WTC11 (cell line): ENCODE data around the gene CRYGN. TPM values are rescaled to one million over a fixed set of nuclear protein-coding genes. Genes with fewer than 3 reads are reported as not detected.

Experiments
- ATAC-seq: fragments of 200-7000 bp; cut with Tn5 transposase; 2 replicates; pipeline ENCODE4 v1.10.0; 2021; ENCODE audit warnings: mild to moderate bottlenecking, moderate library complexity
- CTCF ChIA-PET: fragments of 300-600 bp; sonication (Branson Sonifier 250); formaldehyde crosslinking; loops from one replicate; lab custom pipeline; 2021; ENCODE audit warnings: antibody characterized with exemption; lab: Charles Lee
- POLR2A ChIA-PET: fragments of 350-600 bp; sonication (Branson Sonifier 250); formaldehyde crosslinking; loops from one replicate; lab custom pipeline; 2021; ENCODE audit warnings: antibody characterized with exemption; lab: Charles Lee
- DNase-seq: peaks from one replicate; pipeline ENCODE4 v3.0.0; 2021; ENCODE audit warnings: low spot score
- H3K27ac Mint-ChIP-seq: 2 replicates; pipeline ENCODE4 v1.8.0; 2021; ENCODE audit warnings: mixed read lengths
- H3K27me3 Mint-ChIP-seq: 2 replicates; pipeline ENCODE4 v1.8.0; 2021; ENCODE audit warnings: low read depth, mild to moderate bottlenecking, moderate library complexity, mixed read lengths
- H3K36me3 Mint-ChIP-seq: 2 replicates; pipeline ENCODE4 v1.8.0; 2021; ENCODE audit warnings: mixed read lengths
- H3K4me1 Mint-ChIP-seq: 2 replicates; pipeline ENCODE4 v1.8.0; 2022; ENCODE audit warnings: mixed read lengths
- H3K4me3 Mint-ChIP-seq: 2 replicates; pipeline ENCODE4 v1.8.0; 2021; ENCODE audit warnings: mild to moderate bottlenecking, moderate library complexity, mixed read lengths
- H3K9me3 Mint-ChIP-seq: 2 replicates; pipeline ENCODE4 v1.8.0; 2021; ENCODE audit warnings: mixed read lengths
- ARID4B ChIP-seq: sonication (generic); formaldehyde crosslinking; IDR thresholded peaks from 2 replicates; pipeline ENCODE4 v1.8.0; 2023; ENCODE audit warnings: missing genetic modification reagents, mild to moderate bottlenecking, borderline replicate concordance
- FOXJ3 ChIP-seq: sonication (generic); formaldehyde crosslinking; IDR thresholded peaks from 2 replicates; pipeline ENCODE4 v1.9.0; 2021; ENCODE audit warnings: missing genetic modification reagents, mild to moderate bottlenecking, borderline replicate concordance
- GTF2I ChIP-seq: fragments of 250-450 bp; sonication (Bioruptor Pico); conservative IDR thresholded peaks from 2 replicates; pipeline ENCODE4 v1.4.0; 2021; ENCODE audit warnings: mild to moderate bottlenecking
- MYBL2 ChIP-seq: sonication (generic); formaldehyde crosslinking; IDR thresholded peaks from 2 replicates; pipeline ENCODE4 v1.8.1; 2023; ENCODE audit warnings: mild to moderate bottlenecking, moderate library complexity, missing genetic modification reagents
- RELA ChIP-seq: sonication (generic); formaldehyde crosslinking; IDR thresholded peaks from 2 replicates; pipeline ENCODE4 v1.8.1; 2022; ENCODE audit warnings: missing genetic modification reagents, mild to moderate bottlenecking, borderline replicate concordance
- SMAD3 ChIP-seq: sonication (generic); formaldehyde crosslinking; IDR thresholded peaks from 2 replicates; pipeline ENCODE4 v1.8.0; 2022; ENCODE audit warnings: missing genetic modification reagents, mild to moderate bottlenecking, borderline replicate concordance
- SMAD4 ChIP-seq: sonication (generic); formaldehyde crosslinking; IDR thresholded peaks from 2 replicates; pipeline ENCODE4 v1.8.0; 2022; ENCODE audit warnings: mild to moderate bottlenecking, missing genetic modification reagents
- SOX15 ChIP-seq: fragments of 250-450 bp; sonication (Bioruptor Pico); IDR thresholded peaks from 2 replicates; pipeline ENCODE4 v1.9.0; 2021; ENCODE audit warnings: mild to moderate bottlenecking
- ZNF263 ChIP-seq: sonication (generic); formaldehyde crosslinking; IDR thresholded peaks from 2 replicates; pipeline ENCODE4 v1.8.1; 2022; ENCODE audit warnings: low read depth, mild to moderate bottlenecking, moderate library complexity, missing genetic modification reagents
- ZNF416 ChIP-seq: fragments of 250-450 bp; sonication (Bioruptor Pico); IDR thresholded peaks from 2 replicates; pipeline ENCODE4 v1.9.0; 2021; ENCODE audit warnings: mild to moderate bottlenecking, inconsistent platforms
- ZNF512 ChIP-seq: sonication (generic); formaldehyde crosslinking; IDR thresholded peaks from 2 replicates; pipeline ENCODE4 v1.8.1; 2022; ENCODE audit warnings: missing genetic modification reagents, borderline replicate concordance
- total RNA-seq: library from RNA; stranded (reverse); gene quantifications from 3 replicates; pipeline ENCODE4 v1.2.3, GENCODE V29; 2021
- TF ChIP-seq, protein P1 (sequence below): sonication (generic); formaldehyde crosslinking; conservative IDR thresholded peaks from 2 replicates; pipeline ENCODE4 v1.8.1; 2023; ENCODE audit warnings: mild to moderate bottlenecking, low read depth, missing genetic modification reagents, moderate library complexity
- TF ChIP-seq, protein P2 (sequence below): sonication (generic); formaldehyde crosslinking; IDR thresholded peaks from 2 replicates; pipeline ENCODE4 v1.8.1; 2022; ENCODE audit warnings: low read depth, missing genetic modification reagents, borderline replicate concordance
- TF ChIP-seq, protein P3 (sequence below): fragments of 250-450 bp; sonication (Bioruptor Pico); IDR thresholded peaks from 2 replicates; pipeline ENCODE4 v2.1.2; 2022; ENCODE audit warnings: mild to moderate bottlenecking, moderate library complexity

The CRYGN gene
- total RNA-seq, 1 experiment from 2014 or later: 1.5 TPM

DNA sequence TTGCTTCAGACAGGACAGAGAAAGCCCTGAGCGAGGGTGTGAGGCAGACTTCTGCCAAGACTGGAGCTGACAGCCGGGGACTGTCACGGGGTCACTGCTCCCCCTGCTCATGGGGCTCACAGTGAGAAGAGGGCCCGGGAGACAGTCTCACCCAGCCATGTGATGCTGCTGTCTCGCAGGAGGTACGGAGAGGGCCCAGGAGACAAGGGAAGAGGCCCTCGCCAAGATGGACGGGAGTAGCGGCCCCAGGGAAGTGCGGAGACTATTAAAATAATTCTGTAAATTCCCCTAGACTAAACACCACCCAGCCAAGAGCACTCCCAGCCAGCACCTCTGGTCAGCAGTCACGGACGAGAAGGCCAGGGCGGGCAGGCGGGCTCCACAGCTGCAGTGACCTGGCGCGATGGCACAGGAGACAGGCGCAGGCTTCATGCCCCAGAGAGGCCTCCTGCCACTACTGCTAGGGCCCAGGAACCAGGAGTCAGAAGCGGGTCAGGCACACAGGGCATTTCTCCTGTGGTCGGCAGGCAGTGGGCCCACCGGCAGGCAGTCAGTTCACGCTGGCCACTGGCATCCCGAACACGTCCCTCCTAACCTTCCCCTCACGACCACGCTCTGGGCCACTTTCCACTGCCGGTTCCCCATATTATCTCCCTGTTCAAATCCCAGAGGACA is 54.2 kb downstream of the CRYGN start:
- Mint-ChIP-seq H3K9me3 (no peaks in the 10 kb centered on the region), H3K4me1 (peaks cover 12% of the 10 kb centered on the region), H3K4me3 (no peak overlapping the region), H3K27ac (no peak overlapping the region), H3K27me3 (peaks cover 25% of the 10 kb centered on the region), H3K36me3 (peaks cover 3% of the 10 kb centered on the region; the same call in 1 of the 2 replicates)
- ChIA-PET CTCF (no interaction called here), POLR2A (no interaction called here)
- DNase-seq (no peak), ATAC-seq (no peak)
- TF ChIP-seq SMAD3 (no peak), SOX15 (CRISPR knock-in tag) (no peak), ARID4B (no peak), ZNF512 (CRISPR knock-in tag) (no peak), GTF2I (CRISPR knock-in tag) (no peak), ZNF263 (no peak), ZNF416 (no peak), SMAD4 (no peak), MYBL2 (CRISPR knock-in tag) (no peak), FOXJ3 (no peak), RELA (CRISPR knock-in tag) (no peak)
- TF ChIP-seq, protein P1, sequence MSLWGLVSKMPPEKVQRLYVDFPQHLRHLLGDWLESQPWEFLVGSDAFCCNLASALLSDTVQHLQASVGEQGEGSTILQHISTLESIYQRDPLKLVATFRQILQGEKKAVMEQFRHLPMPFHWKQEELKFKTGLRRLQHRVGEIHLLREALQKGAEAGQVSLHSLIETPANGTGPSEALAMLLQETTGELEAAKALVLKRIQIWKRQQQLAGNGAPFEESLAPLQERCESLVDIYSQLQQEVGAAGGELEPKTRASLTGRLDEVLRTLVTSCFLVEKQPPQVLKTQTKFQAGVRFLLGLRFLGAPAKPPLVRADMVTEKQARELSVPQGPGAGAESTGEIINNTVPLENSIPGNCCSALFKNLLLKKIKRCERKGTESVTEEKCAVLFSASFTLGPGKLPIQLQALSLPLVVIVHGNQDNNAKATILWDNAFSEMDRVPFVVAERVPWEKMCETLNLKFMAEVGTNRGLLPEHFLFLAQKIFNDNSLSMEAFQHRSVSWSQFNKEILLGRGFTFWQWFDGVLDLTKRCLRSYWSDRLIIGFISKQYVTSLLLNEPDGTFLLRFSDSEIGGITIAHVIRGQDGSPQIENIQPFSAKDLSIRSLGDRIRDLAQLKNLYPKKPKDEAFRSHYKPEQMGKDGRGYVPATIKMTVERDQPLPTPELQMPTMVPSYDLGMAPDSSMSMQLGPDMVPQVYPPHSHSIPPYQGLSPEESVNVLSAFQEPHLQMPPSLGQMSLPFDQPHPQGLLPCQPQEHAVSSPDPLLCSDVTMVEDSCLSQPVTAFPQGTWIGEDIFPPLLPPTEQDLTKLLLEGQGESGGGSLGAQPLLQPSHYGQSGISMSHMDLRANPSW (CRISPR knock-in tag): no peak
- TF ChIP-seq, protein P2, sequence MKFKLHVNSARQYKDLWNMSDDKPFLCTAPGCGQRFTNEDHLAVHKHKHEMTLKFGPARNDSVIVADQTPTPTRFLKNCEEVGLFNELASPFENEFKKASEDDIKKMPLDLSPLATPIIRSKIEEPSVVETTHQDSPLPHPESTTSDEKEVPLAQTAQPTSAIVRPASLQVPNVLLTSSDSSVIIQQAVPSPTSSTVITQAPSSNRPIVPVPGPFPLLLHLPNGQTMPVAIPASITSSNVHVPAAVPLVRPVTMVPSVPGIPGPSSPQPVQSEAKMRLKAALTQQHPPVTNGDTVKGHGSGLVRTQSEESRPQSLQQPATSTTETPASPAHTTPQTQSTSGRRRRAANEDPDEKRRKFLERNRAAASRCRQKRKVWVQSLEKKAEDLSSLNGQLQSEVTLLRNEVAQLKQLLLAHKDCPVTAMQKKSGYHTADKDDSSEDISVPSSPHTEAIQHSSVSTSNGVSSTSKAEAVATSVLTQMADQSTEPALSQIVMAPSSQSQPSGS: no peak
- TF ChIP-seq, protein P3, sequence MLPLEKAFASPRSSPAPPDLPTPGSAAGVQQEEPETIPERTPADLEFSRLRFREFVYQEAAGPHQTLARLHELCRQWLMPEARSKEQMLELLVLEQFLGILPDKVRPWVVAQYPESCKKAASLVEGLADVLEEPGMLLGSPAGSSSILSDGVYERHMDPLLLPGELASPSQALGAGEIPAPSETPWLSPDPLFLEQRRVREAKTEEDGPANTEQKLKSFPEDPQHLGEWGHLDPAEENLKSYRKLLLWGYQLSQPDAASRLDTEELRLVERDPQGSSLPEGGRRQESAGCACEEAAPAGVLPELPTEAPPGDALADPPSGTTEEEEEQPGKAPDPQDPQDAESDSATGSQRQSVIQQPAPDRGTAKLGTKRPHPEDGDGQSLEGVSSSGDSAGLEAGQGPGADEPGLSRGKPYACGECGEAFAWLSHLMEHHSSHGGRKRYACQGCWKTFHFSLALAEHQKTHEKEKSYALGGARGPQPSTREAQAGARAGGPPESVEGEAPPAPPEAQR: no peak
